ENCODE results near the gene OTOF.

Gene OTOF

DNA sequence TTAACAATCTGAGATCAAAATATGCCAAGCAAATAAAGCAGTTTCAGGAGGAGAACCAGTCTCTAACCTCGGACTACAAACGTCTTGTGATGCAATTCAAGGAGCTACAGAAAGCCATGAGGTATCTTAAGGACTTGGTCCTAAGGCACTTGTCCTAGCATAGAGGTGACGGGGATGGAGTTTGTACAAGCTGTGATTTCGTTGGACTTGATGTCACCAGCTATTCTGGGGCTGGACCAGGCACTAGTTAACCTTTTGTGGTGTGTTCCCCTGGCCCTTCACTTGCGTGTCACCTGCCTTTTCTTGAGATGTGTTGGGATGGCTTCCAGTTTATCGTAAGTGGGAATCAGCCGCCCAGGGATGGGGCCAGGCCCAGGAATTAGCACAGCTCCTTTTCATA is 33.7 kb downstream of the OTOF start:
- DNase-seq: no peak

DNA sequence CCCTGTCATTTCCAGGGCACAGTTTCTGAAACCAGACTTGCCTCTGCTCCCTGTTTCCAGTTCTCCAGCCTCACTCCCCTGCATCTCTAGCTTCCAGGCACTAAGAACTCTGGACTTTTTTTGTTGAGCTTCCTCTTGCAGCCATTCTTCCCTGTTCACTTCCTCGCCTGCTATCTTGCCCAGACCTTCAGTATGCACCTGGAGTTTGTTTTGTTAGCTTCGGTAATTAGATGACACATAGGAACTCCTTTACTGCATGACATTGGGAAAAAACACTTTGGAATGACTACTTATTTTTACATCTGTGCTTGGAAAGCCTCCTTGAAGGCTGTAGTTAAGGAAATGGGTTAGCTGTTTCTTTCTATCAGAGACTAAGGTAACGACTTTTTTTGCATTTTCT is 35.2 kb downstream of the OTOF start:
- no peak for DNase-seq

DNA sequence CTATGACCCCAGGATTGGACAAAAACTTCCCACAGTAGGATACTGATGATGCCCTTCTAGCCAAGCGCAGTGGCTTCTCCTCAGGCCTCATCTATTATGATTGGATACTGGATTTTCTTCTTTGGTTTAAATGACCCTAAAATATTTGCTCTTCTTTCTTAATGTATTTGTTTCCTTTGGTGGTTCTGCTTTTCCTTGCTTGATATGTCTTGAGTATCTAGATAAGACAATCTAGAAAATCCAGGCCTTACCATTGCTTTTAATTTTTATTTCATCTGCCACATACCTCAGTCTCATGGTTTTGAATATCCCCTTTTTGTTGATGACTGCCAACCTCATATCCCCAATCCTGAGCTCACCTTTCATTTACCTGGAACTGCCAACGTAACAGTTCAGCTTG is 35.6 kb downstream of the OTOF start:
- no peak for DNase-seq

DNA sequence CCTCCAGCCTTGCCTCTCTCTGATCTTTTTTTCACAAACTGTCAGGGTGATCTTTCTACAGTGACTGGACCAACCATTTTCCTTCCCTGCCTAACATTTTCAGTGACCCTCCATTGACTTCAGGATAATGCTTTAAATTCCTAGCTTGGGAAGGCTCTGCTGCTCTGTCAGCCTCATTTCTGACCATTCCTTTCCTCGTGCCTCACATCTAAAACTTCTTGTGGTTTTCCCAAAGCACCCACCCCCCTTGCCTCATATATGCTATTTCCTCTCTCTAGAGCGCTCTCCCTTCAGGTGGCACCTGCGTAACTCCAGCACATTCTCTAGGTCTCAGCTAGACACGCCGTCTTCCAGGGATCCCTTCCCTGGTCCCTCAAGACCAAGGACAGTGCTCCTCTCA is 39.0 kb downstream of the OTOF start:
- no peak for DNase-seq

DNA sequence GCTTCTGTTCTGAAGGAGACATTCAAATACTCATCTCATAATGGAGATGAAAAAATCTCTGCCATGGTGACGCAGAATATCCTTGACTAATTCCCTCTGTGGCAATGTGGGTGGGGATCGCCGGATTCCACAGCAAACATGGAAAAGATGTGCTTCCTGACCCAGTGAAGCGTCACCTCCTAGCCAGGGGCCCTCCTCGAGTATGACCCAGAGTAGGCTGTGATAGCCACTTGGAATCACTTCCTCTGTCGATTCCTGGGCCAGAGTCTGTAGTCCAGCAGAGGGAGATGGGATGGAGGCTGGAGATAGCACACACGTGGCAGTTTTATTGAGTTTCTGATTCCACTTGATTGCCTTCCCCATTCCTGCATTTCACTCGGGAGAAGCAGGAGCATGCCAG is 39.4 kb downstream of the OTOF start:
- peak; percentile 70 for DNase-seq

DNA sequence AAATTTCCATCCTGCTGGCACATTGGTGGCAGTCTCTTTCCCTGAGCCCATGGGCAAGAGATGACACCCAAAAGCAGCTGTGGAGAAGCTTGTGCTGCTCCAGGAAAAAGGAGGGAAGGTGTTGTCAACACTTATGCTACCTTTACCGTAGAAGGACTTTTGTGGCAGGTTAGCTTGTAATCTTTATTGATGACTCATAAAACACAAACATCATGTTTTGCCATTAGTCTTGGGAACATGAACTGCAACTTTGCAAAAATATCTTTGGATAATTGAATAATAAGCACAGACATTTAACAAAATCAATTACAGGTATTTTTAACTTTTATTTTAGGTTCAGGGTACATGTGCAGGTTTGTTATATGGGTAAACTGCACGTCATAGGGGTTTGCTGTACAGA is 42.8 kb downstream of the OTOF start:
- DNase-seq: no peak

DNA sequence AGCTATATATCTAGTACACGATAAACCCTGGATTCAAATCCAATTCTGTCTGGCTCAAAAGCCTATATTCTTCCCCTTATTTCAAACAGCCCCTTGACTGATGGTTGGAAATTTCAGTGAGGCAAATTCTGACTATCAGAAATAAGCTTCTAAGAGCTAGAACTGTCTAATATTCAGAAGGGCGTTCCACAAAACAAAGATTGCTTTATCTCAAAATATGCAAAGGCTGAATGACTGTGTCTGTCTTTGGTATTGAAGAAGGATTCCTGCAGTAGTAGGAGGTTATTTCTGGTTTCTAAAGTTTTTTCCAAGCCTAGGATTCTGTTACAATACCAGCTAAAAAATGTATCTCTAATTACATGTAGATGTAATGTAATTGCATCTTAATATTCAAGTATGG is 45.1 kb downstream of the OTOF start:
- DNase-seq: no peak

DNA sequence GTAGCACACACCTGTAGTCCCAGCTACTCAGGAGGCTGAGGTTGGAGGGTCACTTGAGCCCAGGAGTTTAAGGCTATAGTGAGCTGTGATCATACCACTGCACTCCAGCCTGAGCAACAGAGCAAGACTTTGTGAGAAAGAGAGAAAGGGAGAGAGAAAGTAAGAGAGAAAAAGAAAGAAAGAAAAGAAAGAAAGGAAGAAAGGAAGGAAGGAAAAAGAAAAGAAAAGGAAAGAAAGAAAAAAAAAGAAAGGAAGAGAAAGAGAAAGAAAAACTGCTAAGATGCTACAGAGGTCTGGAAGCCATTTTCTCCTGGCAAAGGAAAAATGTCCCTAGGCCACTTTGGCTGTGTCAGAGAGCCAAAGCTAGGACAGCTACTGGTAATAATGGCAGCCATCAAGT is 45.6 kb downstream of the OTOF start:
- DNase-seq: no peak

DNA sequence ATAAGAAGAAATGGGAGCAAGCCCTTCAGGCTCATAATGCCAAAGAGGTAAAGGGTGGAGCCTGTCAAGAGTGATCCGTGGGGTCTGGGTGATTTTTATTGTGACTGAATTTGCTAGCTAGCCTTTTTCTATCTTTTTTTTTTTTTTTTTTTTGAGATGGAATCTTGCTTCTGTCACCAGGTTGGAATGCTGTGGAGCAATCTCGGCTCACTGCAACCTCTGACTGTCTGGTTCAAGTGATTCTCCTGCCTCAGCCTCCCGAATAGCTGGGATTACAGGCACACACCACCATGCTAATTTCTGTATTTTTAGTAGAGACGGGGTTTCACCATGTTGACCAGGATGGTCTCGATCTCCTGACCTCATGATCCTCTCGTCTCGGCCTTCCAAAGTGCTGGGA is 47.1 kb downstream of the OTOF start:
- DNase-seq: no peak

DNA sequence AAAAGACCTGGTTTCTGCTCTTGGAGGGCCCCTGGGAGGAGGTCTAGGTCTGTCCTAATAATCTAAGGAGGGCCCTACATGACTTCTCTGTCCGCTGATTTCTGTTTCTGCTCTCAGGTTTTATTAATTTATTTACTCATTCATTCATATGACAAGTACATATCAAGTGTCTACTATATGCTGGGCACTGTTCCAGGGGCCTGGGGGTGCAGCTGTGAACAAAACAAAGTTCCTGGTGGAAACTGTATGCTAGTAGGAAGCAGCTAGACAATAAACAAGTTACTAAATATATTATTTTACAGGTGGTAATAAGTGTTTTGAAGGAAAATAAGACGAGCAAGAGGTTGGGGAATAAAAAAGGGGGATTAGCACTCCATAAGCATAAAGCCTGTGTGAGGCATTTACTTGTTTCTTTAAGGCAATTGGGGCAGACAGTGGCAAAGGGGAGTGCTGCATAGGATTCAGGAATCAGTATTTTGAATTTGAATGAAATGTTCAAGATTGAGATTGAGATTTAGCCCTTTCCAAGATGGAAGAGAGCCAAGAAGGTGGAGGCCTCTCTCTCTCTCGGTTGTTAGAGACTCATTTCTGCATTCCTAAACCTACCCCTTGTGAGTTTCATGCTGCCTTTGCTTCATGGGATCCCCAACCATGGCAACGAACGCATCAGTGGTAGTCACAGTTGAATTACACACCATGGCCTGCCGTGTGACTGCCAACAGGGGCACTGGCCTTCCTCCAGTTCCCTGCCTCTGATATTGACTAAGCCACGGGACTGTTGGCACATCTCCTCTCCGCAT is 47.9 kb downstream of the OTOF start:
- DNase-seq: no peak

DNA sequence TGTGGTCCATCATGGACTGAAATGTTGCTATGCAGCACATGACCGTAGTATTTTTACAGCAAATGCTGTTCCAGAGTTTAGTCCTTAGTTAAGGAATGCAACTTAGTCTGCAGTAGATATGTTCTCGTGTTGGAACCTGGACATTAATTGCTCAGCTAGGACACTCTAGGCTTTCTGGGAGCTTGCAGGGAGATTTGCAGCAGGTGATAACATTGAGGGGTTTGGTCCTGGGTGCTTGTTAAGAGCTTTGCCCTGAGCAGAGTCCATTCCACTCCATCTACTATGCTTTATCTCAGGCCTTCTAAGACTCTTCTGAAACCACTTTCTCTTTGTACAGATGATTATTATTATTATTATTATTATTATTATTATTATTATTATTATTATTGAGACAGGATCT is 49.1 kb downstream of the OTOF start:
- DNase-seq: no peak

DNA sequence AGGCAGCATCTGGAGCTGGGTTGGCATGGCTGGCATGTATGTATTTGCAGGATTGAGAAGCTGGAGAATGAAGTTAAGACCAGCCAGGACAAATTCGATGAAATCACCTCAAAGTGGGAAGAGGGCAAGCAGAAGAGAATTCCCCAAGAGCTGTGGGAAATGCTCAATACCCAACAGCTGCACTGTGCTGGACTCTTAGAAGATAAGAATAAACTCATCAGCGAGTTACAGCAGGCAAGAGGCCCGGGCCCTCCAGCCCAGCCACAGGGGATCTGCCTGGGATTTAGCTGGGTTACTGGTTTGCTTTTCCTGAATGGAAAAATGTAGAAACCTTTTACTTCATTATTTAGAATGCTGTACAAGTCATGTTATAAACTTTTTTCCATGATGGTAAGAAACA is 53.7 kb downstream of the OTOF start:
- DNase-seq: no peak

DNA sequence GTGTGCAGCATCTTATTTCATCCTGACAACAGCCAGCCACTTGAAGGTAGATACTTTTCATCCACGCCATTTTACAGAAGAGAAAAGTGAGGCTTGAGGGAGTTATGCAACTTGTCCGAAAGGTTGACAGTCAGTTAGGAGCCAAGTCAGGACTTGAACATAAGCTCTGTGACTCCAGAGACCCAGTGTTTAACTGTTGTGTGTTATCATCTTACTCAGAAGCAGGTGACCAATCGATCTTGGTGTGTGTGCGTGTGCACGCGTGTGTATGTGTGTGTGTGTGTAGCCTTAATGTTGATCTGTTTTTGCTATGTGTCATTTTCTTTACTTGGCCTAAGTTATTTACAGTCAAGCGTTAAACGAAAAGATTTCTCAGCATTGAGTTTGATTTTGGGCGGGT is 54.2 kb downstream of the OTOF start:
- DNase-seq: no peak

DNA sequence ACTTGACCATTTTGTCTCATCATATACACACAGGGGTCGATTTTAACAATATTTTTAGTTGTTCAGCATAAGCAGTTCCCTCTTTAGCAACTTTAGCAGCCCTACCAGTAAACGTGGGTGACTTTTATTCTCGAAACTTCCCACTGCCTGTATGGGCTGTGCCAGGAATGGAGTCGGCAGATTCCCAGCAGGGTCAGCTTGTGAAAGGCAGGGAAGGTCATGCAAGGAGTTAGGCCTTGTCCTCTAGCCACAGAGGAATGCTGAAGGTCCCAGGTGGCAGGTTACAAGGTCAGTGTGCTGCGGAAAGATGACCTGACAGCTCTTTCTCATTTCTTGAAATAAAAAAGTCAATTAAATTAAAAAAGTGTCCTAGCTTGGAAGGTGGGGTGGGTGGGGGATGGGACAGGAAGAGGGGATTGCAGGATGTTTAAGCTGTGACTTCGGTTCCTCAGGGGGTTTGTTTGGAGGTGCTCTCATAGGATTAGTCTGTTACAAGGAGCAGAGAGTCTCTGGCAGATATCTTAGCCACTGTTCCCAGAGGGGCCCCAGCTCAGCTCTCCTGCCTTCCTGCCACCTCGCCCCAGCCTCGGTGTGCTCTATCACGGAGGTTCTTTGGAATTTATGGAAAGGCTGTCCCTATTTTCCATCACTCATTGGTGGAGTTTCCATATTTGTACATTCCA is 54.8 kb downstream of the OTOF start:
- no peak for DNase-seq

DNA sequence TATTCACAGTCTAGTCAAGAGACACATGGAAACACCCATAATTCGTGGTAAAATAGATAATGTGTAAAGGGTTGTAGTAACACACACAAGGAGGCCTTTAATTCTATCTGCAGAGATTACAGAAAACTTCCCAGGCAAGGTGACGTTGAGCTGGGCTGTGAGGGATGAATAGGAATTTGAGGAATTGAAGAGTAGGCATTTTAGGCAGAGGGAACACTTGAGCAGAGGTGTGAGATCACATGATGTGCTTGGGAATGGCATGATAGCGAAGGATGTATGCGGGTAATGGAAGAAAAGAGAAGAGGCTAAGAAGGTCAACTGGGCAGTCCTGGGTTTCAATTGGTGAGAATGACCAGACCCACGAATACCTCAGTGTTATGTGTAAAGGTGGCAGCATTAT is 56.0 kb downstream of the OTOF start:
- no peak for DNase-seq

DNA sequence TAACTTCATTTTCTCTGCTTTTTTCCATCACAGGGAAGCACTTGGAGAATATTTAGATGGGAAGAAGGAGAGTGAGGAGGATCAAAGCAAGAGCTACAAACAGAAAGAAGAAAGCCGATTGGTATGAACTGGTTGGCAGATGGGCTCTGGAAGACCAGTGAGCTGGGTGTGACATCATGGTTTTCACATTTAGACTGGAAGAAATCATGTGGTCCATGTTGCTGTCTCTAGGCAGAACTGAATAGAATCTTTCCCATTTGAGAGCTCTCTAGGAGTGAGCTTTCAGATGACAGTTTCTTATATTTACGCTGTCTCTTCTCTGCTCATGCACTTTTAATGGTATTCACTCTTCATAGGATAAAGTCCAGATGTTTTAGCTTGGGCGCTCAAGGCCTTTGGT is 63.6 kb downstream of the OTOF start:
- no peak for DNase-seq

DNA sequence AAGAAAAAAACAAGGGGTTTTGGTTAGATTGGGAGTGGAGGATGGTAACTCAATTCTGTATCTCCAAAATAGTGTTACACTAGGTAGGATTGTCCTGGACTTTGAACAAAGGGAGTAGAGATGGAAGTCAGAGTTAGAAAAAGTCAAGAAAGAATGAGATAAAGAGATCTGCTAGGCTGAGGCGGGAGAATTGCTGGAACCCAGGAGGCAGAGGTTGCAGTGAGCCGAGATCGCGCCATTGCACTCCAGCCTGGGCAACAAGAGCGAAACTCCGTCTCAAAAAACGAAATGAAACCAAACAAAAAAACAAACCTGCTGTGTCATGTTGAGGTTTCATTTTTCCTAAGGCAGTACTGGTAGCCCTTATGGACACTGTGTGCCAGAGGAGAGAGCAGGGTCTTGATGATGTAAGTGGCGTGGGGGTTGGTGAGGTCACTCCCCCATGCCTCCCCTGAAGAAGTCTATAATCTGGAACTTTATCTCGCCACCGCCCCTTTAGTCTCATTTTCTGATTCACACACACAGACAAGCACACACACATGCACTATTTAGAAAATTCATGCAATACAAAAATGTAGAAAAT is 65.7 kb downstream of the OTOF start:
- no peak for DNase-seq

DNA sequence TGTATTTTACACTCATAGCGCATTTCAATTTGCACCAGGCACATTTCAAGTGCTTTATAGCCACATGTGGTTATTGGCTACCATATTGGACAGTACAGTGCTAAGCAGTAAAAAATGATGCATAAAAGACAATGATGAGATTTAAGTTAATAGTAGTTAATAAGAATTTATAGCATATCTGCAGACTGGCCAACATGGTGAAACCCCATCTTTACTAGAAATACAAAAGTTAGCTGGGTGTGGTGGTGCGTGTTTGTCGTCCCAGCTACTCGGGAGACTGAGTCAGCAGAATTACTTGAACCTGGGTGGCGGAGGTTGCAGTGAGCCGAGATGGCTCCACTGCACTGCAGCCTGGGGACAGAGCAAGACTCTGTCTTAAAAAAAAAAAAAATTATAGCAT is 66.5 kb downstream of the OTOF start:
- no peak for DNase-seq

DNA sequence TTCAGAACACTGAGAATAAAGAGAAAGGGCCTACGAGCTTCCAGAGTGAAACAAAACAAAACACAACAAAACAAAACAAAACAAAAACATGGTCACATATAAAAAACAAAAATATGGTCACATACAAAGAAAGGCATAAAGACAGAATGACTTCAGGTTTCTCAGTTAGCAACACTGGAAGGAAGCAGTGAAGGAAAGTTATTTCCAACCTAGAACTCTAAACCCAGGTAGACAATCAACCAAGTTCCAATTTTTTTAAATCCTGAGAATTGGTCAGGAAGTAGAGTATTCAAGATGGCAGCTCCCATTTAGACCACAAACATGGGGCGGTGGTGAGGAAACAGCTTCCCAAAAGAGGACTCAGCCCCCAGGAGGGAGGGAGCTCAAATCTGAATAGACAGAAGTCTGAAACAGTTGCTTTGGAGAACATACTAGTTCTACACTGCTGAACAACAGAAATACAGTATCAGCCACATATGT is 67.1 kb downstream of the OTOF start:
- DNase-seq: no peak

DNA sequence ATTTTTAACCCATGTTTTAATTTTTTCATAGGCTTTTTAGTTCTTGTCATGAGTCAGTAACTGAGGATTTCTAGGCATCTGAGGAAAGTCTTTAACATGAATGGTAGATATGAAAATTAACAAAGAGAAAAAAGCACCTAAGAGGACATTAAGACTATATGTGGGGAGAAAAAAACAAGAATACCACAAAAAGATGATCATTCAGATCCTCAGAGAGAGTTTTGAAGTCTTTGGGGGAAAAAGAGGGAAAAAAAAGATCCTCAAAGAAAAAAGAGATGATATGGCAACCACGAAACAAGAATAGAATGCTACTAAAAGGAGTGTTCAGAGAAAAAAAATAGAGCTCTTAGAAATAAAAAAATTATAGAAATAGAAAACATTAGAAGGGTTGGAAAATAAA is 68.1 kb downstream of the OTOF start:
- no peak for DNase-seq

DNA sequence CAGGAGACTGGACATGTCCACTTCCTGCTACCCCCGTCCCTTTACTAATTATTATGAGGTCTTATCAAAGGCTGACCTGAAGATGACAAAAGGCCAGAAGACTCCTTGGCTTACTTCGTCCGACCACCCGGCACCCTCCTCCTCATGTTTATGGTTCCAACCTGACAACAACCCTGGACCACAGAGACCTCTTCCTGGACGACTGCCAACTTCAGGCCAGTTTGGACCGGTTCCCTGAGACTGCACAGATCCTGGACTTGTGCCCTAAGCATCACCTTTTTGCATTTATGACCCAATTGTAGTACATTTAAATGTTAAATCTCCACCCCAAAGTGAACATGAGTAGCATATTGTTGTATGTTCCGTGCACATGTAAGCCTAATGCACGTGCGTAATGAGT is 70.4 kb downstream of the OTOF start:
- no peak for DNase-seq
